Measurements from ENCODE around the gene TTL.
A peak's percentile ranks its signal among the peaks of the same experiment; 100 is the strongest.
"Not testable (repeated sequence)": the region's sequence is repeated elsewhere in the genome, so short reads cannot be mapped to it uniquely, and the experiment has no call there.

Gene TTL

DNA sequence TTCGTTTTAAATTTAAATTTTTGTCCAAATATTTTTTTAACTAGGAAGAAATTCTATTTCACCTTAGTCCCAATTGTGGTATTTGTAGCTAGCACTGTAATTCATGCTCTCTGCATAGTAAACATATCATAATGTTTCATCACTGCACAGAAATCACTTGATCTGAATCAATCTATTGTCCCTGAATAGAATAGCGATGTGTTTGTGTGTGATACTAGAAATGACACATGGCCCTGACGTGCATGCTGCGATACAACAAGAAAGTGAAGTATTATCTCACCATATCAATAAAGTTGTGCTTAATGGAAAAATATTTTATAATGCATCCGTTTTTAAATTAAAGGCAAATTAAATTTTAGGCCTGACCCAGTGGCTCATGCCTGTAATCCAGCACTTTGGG lies 10.0 kb downstream of the TTL start:
- Mint-ChIP-seq H3K4me3 (no peak overlapping the region), H3K4me1 (peaks cover 9% of the 10 kb centered on the region), H3K27me3 (no peaks in the 10 kb centered on the region), H3K27ac (no peak overlapping the region), H3K9me3 (no peaks in the 10 kb centered on the region)
- no peak for ATAC-seq
- DNase-seq: no peak

DNA sequence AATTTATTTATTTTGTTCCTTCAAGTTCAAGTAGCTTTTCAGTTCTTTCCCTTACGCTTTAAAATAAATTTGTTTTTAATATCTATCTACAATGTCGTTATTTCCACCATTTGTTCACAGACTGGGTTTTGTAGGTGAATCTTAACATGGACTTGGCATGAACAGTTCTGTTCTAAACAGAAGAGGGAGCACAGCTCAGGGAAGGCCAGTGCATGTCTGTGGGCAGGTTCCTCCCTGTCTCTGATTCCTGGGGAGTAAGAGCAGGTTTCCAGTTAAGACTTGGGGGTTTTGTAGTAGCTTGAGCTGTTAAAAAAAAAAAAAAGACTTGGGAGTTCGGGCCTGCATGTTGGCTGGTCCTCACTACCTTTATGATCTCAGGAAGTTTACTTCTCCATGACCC lies 11.1 kb downstream of the TTL start:
- Mint-ChIP-seq H3K9me3 (no peaks in the 10 kb centered on the region), H3K4me1 (no peaks in the 10 kb centered on the region), H3K27me3 (no peaks in the 10 kb centered on the region), H3K27ac (no peak overlapping the region), H3K4me3 (no peak overlapping the region)
- DNase-seq: no peak
- no peak for ATAC-seq

DNA sequence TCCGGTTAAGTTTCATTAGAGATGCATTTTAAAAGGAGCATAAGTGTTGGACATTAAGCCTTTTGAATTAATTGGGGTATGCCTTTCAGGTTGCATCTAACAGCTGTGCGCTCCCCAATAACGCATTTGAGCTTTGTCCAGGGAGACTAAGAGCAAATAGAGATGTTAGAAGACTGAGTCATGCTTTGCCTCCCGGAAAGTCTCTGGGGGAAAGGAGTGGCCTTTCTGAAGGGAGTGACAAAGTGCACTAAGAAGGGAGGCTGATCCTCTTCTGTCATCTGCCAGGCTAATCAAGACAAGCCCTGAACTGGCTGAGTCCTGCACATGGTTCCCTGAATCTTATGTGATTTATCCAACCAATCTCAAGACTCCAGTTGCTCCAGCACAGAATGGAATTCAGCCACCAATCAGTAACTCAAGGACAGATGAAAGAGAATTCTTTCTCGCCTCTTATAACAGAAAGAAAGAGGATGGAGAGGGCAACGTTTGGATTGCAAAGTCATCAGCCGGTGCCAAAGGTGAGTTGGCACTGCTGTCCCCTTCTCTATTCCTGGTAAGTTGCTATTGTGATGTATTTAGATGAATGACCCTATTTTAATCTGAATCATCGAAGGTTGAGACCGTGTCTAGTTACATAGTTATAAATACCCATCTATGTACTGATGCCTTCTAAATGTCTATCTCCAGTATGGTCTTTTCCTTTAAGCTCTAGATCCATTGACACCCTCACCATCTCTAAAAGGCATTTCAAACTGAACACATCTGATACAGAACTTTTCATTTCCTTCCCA lies 12.1 kb downstream of the TTL start:
- H3K4me1 Mint-ChIP-seq: no peaks in the 10 kb centered on the region
- H3K27me3 Mint-ChIP-seq: no peaks in the 10 kb centered on the region
- no peak overlapping the region for H3K4me3 Mint-ChIP-seq
- no peaks in the 10 kb centered on the region for H3K9me3 Mint-ChIP-seq
- no peak for DNase-seq
- no peak for ATAC-seq
- H3K27ac Mint-ChIP-seq: no peak overlapping the region

DNA sequence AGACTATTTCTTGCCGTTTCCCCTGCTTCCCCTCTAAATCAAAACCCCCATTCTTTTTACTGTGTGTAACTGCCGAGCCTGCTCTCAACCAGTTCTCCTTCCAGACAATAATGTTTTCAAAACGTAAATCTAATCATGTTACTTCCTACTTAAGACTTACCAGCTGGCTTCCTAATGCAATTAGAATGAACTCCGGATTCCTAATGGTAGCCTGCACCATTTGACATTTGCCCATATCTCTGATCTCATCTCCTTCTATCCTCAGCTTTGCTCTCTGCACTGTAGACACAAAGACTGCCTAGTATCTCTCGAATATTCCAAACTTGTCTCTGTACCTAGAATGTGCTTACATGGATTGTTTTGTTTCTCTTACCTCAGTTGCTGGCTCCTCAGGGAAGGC lies 12.9 kb downstream of the TTL start:
- DNase-seq (no peak), ATAC-seq (no peak)
- Mint-ChIP-seq H3K9me3 (no peaks in the 10 kb centered on the region), H3K27ac (no peak overlapping the region), H3K4me1 (no peaks in the 10 kb centered on the region), H3K4me3 (no peak overlapping the region), H3K27me3 (no peaks in the 10 kb centered on the region)

DNA sequence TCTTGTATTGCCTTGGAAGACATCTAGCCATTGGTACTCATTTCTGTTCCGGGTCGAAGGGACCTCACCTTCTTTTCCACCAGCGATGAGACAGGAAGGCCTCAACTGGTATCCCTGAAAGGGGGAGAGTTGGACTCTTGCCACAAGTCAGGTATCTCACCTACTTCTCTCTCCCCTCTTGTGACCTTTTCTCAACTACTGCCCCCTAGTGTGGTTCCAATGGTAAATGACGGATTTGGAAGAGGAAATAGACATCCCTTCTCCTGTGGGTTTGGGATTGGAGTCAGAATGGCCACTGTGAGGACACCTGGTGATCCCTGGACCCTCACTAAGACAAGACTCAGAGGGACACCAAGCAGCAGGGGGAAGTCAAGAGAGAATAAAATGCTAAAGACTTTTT lies 13.9 kb downstream of the TTL start:
- not testable (repeated sequence) for H3K27ac Mint-ChIP-seq, ATAC-seq, DNase-seq, H3K27me3 Mint-ChIP-seq, H3K4me1 Mint-ChIP-seq, H3K9me3 Mint-ChIP-seq, H3K4me3 Mint-ChIP-seq

DNA sequence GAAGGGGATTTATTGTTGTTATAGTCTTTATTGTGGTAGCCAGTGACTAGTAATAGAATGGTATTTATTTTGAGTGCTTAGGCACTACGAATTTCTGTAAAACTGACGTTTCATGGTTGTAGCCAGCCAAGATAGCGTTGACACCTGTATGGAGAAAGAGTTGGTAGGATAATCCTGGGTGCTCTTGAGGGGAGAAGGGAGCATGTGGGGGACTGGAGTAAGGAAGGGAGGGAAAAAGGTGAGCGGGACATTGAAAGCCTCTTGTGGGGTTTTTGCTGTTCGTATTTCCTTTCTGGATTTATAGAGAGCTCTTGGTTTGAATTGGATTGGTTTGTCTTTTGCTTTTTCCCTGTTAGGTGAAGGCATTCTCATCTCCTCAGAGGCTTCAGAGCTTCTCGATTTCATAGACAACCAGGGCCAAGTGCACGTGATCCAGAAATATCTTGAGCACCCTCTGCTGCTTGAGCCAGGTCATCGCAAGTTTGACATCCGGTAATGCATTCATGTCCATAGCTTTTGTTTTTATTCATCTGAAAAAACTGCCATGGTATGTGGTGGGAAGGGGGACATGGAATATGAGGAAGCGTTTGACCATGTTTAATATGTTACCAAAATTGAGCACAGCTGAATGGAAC lies 19.0 kb downstream of the TTL start:
- H3K27ac Mint-ChIP-seq: not testable (repeated sequence)

DNA sequence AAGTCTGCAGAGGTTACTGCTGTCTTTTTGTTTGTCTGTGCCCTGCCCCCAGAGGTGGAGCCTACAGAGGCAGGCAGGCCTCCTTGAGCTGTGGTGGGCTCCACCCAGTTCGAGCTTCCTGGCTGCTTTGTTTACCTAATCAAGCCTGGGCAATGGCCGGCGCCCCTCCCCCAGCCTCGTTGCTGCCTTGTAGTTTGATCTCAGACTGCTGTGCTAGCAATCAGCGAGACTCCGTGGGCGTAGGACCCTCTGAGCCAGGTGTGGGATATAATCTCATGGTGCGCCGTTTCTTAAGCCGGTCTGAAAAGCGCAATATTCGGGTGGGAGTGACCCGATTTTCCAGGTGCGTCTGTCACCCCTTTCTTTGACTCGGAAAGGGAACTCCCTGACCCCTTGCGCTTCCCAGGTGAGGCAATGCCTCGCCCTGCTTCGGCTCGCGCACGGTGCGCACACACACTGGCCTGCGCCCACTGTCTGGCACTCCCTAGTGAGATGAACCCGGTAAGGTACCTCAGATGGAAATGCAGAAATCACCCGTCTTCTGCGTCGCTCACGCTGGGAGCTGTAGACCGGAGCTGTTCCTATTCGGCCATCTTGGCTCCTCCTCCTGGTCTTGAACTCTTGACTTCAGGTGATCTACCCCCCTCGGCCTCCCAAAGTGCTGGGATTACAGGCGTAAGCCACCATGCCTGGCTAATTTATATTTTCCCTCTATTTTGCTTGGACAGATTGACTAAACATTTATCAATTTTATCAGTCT lies 27.5 kb downstream of the TTL start:
- not testable (repeated sequence) for DNase-seq, H3K4me3 Mint-ChIP-seq, ATAC-seq, H3K4me1 Mint-ChIP-seq, H3K9me3 Mint-ChIP-seq, H3K27me3 Mint-ChIP-seq
- H3K27ac Mint-ChIP-seq: peak overlapping the region in 1 of 2 donors; percentile 84

More for the DNA sequence above, 19.0 kb downstream of the TTL start:
- H3K4me3 Mint-ChIP-seq, H3K9me3 Mint-ChIP-seq, H3K4me1 Mint-ChIP-seq, H3K27me3 Mint-ChIP-seq: not testable (repeated sequence)
- ATAC-seq: peak; percentile 74
- DNase-seq: peak; percentile 20 to 23

DNA sequence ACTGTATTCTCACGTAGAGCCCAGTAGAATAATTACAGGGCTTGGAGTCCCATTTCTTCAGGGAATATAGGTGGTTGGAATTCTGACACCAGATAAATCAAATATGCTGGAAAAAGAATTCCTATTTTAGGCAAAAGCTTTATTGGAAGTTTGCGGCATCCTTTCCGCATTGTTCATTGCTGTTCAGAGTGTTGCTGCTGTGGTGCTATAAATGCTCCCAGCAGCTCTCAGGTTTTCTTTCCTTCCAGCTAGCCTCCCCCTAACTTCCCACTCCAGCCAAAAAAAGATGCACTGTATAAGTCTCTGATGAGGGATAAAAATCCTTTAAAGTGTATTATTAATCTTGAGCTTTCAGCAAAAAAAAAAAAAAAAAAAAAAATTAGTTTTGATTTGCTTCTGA lies 34.8 kb downstream of the TTL start:
- no peak for ATAC-seq
- H3K27me3 Mint-ChIP-seq: no peaks in the 10 kb centered on the region
- H3K4me1 Mint-ChIP-seq: no peaks in the 10 kb centered on the region
- H3K27ac Mint-ChIP-seq: no peak overlapping the region
- no peak for DNase-seq
- H3K4me3 Mint-ChIP-seq: no peak overlapping the region
- peaks cover 0 to 5% of the 10 kb centered on the region in 2 donors for H3K9me3 Mint-ChIP-seq

DNA sequence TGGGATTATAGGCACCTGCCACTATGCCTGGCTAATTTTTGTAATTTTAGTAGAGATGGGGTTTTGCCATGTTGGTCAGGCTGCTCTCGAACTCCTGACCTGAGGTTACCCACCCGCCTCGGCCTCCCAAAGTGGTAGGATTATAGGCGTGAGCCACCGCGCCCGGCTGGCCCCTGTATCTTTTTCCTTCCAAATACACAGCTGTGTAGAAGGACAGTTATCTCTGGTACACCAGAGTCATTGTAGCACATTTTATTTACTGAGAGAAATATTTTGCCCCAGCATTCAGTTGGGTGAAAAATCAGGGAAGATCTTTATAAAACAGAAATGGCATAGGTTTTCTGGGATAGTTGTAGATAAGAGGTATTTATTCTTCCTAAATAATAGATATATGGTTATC lies 36.9 kb downstream of the TTL start:
- DNase-seq: no peak
- no peak overlapping the region for H3K27ac Mint-ChIP-seq
- peaks cover 0 to 5% of the 10 kb centered on the region in 2 donors for H3K9me3 Mint-ChIP-seq
- H3K4me3 Mint-ChIP-seq: no peak overlapping the region
- no peak for ATAC-seq
- H3K4me1 Mint-ChIP-seq: no peaks in the 10 kb centered on the region
- no peaks in the 10 kb centered on the region for H3K27me3 Mint-ChIP-seq

DNA sequence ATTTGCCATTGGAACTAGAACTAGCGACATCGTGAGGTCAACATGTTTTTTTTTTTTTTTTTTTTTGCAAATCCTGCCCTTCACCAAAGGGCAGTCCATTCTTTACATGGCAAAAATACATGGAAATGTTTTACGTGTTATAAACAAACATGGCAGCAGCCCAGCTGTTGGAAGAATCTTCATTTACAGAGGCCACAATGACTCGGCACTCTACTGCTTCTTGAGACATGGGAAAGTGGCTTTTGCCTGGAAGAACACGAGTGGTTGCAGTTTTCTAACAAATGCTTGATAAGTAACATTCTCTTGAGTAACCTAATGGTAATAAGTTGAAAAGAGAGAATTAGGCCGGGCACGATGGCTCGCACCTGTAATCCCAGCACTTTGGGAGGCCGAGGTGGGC lies 37.5 kb downstream of the TTL start:
- no peak overlapping the region for H3K27ac Mint-ChIP-seq
- ATAC-seq: no peak
- no peaks in the 10 kb centered on the region for H3K27me3 Mint-ChIP-seq
- DNase-seq: no peak
- no peak overlapping the region for H3K4me3 Mint-ChIP-seq
- H3K4me1 Mint-ChIP-seq: no peaks in the 10 kb centered on the region
- H3K9me3 Mint-ChIP-seq: peaks cover 0 to 4% of the 10 kb centered on the region in 2 donors

DNA sequence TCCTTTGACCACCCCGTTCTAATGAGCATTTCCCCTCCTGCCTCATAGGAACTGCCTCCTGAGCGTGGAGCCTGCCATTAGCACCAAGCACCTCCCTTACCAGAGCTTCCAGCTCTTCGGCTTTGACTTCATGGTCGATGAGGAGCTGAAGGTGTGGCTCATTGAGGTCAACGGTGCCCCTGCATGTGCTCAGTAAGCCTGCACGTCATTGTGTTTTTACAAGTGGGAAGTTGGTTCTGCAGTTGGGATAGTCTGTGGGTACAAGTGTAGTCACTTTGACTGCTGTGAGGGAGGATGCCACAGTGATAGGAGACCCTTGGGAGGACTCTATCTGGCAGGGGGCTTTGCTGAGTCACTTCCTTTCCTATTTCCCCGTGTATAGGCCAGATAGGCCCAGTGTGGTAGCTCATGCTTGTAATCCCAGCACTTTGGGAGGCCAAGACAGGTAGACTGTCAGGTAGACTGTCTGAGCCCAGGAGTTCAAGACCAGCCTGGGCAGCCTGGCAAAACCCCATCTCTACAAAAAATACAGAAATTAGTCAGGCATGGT lies 38.4 kb downstream of the TTL start:
- peak overlapping the region in 1 of 2 donors; percentile 29 for H3K27ac Mint-ChIP-seq
- no peak overlapping the region for H3K4me3 Mint-ChIP-seq
- DNase-seq: no peak

DNA sequence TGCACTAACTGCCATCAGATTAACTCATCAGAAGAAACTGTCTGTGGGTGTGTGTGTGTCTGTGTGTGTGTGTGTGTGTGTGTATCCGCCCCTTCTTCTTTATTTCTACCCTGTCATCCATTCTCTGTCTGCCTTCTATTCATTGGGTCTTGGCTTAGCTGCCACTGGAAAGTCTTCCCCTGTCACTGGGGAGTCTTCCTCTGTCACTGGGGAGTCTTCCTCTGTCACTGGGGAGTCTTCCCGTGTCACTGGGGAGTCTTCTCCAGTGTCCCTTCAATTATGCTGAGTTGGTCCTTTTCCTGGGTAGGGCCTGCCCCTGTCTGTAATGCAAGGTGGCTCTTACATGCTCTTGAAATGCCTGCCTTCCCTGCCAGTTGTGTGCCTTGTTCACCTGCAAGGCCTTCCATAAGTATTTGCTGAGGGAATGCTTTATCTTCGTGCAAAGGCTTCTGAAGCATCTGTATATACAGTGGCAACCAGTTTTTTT lies 41.4 kb downstream of the TTL start:
- Mint-ChIP-seq H3K27me3 (no peaks in the 10 kb centered on the region), H3K27ac (no peak overlapping the region), H3K9me3 (no peaks in the 10 kb centered on the region), H3K4me1 (no peaks in the 10 kb centered on the region), H3K4me3 (no peak overlapping the region)
- ATAC-seq: no peak
- no peak for DNase-seq

More for the DNA sequence above, 38.4 kb downstream of the TTL start:
- Mint-ChIP-seq H3K9me3 (no peaks in the 10 kb centered on the region), H3K27me3 (no peaks in the 10 kb centered on the region), H3K4me1 (no peaks in the 10 kb centered on the region)
- no peak for ATAC-seq

DNA sequence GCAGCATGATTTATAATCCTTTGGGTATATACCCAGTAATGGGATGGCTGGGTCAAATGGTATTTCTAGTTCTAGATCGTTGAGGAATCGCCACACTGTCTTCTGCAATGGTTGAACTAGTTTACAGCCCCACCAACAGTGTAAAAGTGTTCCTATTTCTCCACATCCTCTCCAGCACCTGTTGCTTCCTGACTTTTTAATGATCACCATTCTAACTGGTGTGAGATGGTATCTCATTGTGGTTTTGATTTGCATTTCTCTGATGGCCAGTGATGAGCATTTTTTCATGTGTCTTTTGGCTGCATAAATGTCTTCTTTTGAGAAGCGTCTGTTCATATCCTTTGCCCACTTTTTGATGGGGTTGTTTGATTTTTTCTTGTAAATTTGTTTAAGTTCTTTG lies 42.3 kb downstream of the TTL start:
- not testable (repeated sequence) for H3K27me3 Mint-ChIP-seq, DNase-seq, H3K4me3 Mint-ChIP-seq

DNA sequence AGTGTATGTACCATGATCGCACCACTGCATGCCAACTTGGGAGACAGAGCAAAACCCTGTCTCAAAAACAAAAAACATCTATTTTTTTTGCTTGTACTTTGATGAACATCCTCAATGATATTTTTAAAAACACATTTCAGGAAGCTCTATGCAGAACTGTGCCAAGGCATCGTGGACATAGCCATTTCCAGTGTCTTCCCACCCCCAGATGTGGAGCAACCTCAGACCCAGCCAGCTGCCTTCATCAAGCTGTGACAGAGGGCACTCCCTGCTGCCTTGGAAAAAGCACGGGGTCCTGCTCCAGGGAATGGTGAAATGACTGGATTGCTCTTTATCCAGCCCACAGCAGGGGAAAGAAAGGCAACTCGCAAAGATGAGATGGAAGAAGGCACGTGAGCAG lies 46.6 kb downstream of the TTL start:
- H3K27me3 Mint-ChIP-seq: no peaks in the 10 kb centered on the region
- H3K9me3 Mint-ChIP-seq: no peaks in the 10 kb centered on the region
- H3K4me1 Mint-ChIP-seq: no peaks in the 10 kb centered on the region
- H3K4me3 Mint-ChIP-seq: no peak overlapping the region
- DNase-seq: no peak
- H3K27ac Mint-ChIP-seq: no peak overlapping the region
- no peak for ATAC-seq

More for the DNA sequence above, 42.3 kb downstream of the TTL start:
- ATAC-seq, H3K27ac Mint-ChIP-seq, H3K4me1 Mint-ChIP-seq, H3K9me3 Mint-ChIP-seq: not testable (repeated sequence)

DNA sequence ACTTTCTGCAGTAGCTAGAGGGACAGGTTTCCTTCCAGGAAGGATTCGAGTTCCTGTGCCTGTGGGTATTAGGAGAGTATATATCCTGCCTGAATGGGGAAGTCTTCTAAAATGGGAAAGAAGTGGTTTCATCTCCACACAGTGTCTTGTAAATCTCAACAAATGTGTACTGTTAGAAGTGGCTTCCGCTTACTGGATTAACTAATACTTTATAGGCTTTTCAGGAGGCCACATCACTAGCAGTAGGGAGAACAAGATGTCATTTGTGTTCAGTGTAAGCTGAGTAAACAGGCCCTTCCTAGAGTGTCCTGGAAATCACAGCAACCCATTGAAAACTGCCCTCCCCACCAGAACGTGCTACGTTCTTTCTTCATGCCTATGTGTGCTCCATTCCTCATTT lies 47.8 kb downstream of the TTL start:
- Mint-ChIP-seq H3K4me1 (no peaks in the 10 kb centered on the region), H3K27ac (no peak overlapping the region), H3K9me3 (no peaks in the 10 kb centered on the region), H3K27me3 (no peaks in the 10 kb centered on the region), H3K4me3 (no peak overlapping the region)
- DNase-seq (no peak), ATAC-seq (no peak)

DNA sequence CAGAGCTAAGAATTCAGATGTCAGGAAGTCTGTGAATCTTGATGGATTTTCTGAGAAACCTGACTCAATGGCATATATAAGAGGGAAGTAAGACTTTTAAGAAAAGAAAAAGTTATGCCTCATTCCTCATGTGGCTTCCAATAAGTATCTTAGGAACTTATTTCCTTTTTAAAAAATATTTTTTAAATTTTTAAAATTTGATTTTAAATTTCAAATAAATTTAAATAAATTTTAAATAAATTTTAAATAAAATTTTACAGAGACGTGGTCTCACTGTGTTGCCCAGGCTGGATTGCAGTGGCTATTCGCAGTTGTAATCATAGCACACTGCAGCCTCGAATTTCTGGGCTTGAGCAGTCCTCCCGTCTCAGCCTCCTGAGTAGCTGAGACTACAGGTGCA lies 48.8 kb downstream of the TTL start:
- Mint-ChIP-seq H3K4me1 (no peaks in the 10 kb centered on the region), H3K27ac (no peak overlapping the region), H3K27me3 (no peaks in the 10 kb centered on the region), H3K9me3 (no peaks in the 10 kb centered on the region), H3K4me3 (no peak overlapping the region)
- ATAC-seq (no peak), DNase-seq (no peak)
